BJ (cell line): ENCODE measurements around the gene ACTA2. TPM values are rescaled to one million over a fixed set of nuclear protein-coding genes. Genes with fewer than 3 reads are reported as not detected.
A peak's percentile ranks its signal among the peaks of the same experiment; 100 is the strongest.

Experiments used
- CTCF ChIA-PET: fragments of 350-600 bp; formaldehyde crosslinking; extraction: SDS; loops from one replicate; lab custom pipeline; 2021; ENCODE audit warnings: antibody characterized with exemption, inconsistent platforms; lab: Yijun Ruan, JAX
- POLR2A ChIA-PET: fragments of 300-600 bp; sonication (Branson Sonifier 250); formaldehyde crosslinking; extraction: SDS; loops from one replicate; lab custom pipeline; 2021; ENCODE audit warnings: antibody characterized with exemption; lab: Charles Lee
- DNase-seq: peaks from one replicate; pipeline ENCODE4 v3.0.0-alpha.2; 2011; ENCODE audit warnings: low read depth
- H3K27me3 ChIP-seq: 2 replicates; pipeline ENCODE4 v1.6.0; 2011; ENCODE audit warnings: low read length; ENCODE audit not compliant: control insufficient read depth, insufficient read depth
- H3K36me3 ChIP-seq: 2 replicates; pipeline ENCODE4 v1.5.1; 2011; ENCODE audit warnings: low read length; ENCODE audit not compliant: control insufficient read depth, insufficient read depth
- H3K4me3 ChIP-seq: 2 replicates; pipeline ENCODE4 v1.5.1; 2011; ENCODE audit warnings: low read depth, mild to moderate bottlenecking, control low read depth, low read length
- CTCF ChIP-seq: IDR thresholded peaks from 2 replicates; pipeline ENCODE4 v1.5.1; 2011; ENCODE audit warnings: low read depth, mild to moderate bottlenecking, control low read depth, inconsistent platforms, low read length, moderate library complexity; ENCODE audit not compliant: insufficient read depth
- polyA plus RNA-seq: library from polyadenylated mRNA; depleted of rRNA; stranded (reverse); fragments of >200 nt; gene quantifications from 2 replicates; pipeline ENCODE4 v1.2.3, GENCODE V29; 2011

The ACTA2 gene
- polyA plus RNA-seq, 1 experiment: 1,821 TPM

- ChIA-PET CTCF (interaction anchor here (0.6 to 8.4 kb wide), 5 partner anchors 7 to 222 kb away, joined by 3 to 136 read pairs (median 4); no protein-coding TSS in a partner anchor), POLR2A (interaction anchor here (0.5 kb wide), 1 partner anchor 1112 kb away, joined by 3 read pairs; no protein-coding TSS in a partner anchor)
- H3K27me3 ChIP-seq: no peaks in the 10 kb centered on the region
- no peaks in the 10 kb centered on the region; the same call in 1 of the 2 replicates for H3K36me3 ChIP-seq
- H3K4me3 ChIP-seq: no peak overlapping the region
- TF ChIP-seq CTCF: no peak
- DNase-seq: no peak
These were observed 42.7 kb upstream of the ACTA2 start for GRCh38 chr10:88995156-88995876.

DNA sequence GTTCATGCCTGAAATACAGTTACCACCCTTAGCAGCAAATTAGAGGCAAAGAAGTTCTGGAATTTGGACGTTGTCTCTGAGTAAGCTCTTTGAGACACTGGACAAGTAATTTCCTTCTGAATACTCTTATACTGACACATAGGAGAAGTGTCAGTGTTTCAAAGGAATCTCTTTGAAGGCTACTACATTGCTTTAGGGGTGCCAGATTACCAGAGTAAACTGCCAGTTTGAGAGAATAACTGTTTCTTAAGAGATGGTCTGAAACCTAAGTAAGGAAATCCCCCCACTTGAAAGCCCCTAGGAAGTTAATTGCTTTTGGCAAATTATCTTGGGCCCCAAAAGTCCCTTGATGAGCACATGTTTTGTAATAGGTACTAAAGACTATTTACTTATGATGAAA, 41.4 kb upstream of the ACTA2 start:
- ChIA-PET CTCF (interaction anchor here (1.0 to 8.4 kb wide), 5 partner anchors 10 to 224 kb away, joined by 3 to 136 read pairs (median 7); no protein-coding TSS in a partner anchor), POLR2A (no interaction called here)
- no peak for TF ChIP-seq CTCF
- Histone ChIP-seq H3K27me3 (no peaks in the 10 kb centered on the region), H3K4me3 (0 out of 2 replicates have a peak overlapping the region, but pooled peaks have one; percentile 11), H3K36me3 (no peaks in the 10 kb centered on the region; the same call in 1 of the 2 replicates)
- DNase-seq: no peak

DNA sequence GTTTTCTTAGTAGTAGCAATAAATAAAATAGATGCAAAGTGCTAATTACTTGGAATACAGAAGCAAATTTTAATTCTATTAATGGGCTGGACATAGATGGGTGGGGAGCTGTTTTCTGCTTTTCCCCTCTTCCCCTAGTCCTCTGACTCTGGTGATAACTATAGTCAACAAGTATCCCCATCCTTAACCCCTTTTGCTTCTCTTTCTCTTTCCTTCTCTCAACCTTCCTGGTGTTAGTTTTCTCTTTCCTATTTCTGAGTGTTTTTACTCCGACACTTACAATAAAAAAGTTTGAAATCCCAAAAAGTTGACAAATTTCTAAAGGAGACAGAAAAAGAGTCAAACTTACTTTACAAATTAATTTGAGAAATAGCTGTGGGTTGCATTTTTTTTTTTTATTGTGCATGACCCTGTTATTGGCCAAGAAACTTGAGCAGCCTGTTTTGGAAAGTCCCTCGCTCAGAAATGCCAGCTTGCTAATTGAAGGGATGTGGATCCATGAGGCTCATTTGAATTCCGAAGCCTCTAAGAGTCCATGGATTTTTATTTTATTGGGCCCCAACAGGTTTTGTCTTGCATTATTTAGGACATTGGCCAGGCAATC, 40.5 kb upstream of the ACTA2 start:
- no peaks in the 10 kb centered on the region; the same call in 1 of the 2 replicates for H3K36me3 ChIP-seq
- DNase-seq: no peak
- ChIA-PET POLR2A (no interaction called here), CTCF (interaction anchor here (0.8 to 8.4 kb wide), 11 partner anchors 11 to 225 kb away, joined by 3 to 136 read pairs (median 7); no protein-coding TSS in a partner anchor)
- TF ChIP-seq CTCF: no peak
- no peaks in the 10 kb centered on the region for H3K27me3 ChIP-seq
- H3K4me3 ChIP-seq: peak overlapping the region; percentile 75

- no peaks in the 10 kb centered on the region; the same call in 1 of the 2 replicates for H3K36me3 ChIP-seq
- ChIA-PET CTCF (interaction anchor here (0.6 to 8.4 kb wide), 10 partner anchors 38 to 232 kb away, joined by 3 to 136 read pairs (median 9); no protein-coding TSS in a partner anchor), POLR2A (interaction anchor here (0.8 kb wide), 1 partner anchor 27 kb away, joined by 3 read pairs; no protein-coding TSS in a partner anchor)
- peak overlapping the region; percentile 75 for H3K4me3 ChIP-seq
- TF ChIP-seq CTCF: no peak
- DNase-seq: no peak
- no peaks in the 10 kb centered on the region for H3K27me3 ChIP-seq
These were observed 39.3 kb upstream of the ACTA2 start for GRCh38 chr10:88991899-88992320.
